Fibroblast of lung (primary cell): ENCODE results near the gene EEFSEC. TPM values are rescaled to one million over a fixed set of nuclear protein-coding genes. Genes with fewer than 3 reads are reported as not detected.

Experiments
- DNase-seq, 2 donors: peaks; one replicate each; pipeline versions ENCODE4 v3.0.0 to v3.0.0-alpha.2; 2010; ENCODE audit warnings: low read depth in 2 of 2
- H2AFZ ChIP-seq: 2 replicates; pipeline ENCODE4 v1.5.1; 2012; ENCODE audit warnings: low read length, control low read depth, inconsistent platforms
- H3K27ac ChIP-seq: 2 replicates; pipeline ENCODE4 v1.5.1; 2011; ENCODE audit warnings: low read length, control low read depth; ENCODE audit not compliant: insufficient read depth
- H3K27me3 ChIP-seq: 2 replicates; pipeline ENCODE4 v1.5.1; 2011; ENCODE audit warnings: mild to moderate bottlenecking, low read length; ENCODE audit not compliant: control insufficient read depth, insufficient read depth
- H3K36me3 ChIP-seq: 2 replicates; pipeline ENCODE4 v1.5.1; 2011; ENCODE audit warnings: low read length; ENCODE audit not compliant: control insufficient read depth, insufficient read depth
- H3K4me1 ChIP-seq: 2 replicates; pipeline ENCODE4 v1.5.1; 2011; ENCODE audit warnings: low read length; ENCODE audit not compliant: control insufficient read depth, insufficient read depth; ENCODE audit errors: extremely low read depth
- H3K4me2 ChIP-seq: 2 replicates; pipeline ENCODE4 v1.5.1; 2011; ENCODE audit warnings: low read length, control low read depth; ENCODE audit not compliant: insufficient read depth; ENCODE audit errors: extremely low read depth
- H3K4me3 ChIP-seq, 4 experiments: fragments of 200-600 bp in 1 of 4; sonication (generic) in 1 of 4; replicated peaks in 1 of 4; 2 replicates each; pipeline ENCODE4 v1.5.1; 2011 to 2016; ENCODE audit warnings: low read length in 4 of 4, low read depth in 3 of 4, mild to moderate bottlenecking in 3 of 4, control low read depth in 2 of 4, inconsistent platforms in 1 of 4, mixed read lengths in 1 of 4; ENCODE audit not compliant: insufficient read depth in 1 of 4; ENCODE audit errors: control extremely low read depth in 1 of 4
- H3K79me2 ChIP-seq: 2 replicates; pipeline ENCODE4 v1.5.1; 2012; ENCODE audit warnings: mild to moderate bottlenecking, low read length, inconsistent platforms; ENCODE audit not compliant: control insufficient read depth, insufficient read depth
- H3K9ac ChIP-seq: 2 replicates; pipeline ENCODE4 v1.5.1; 2011; ENCODE audit warnings: mild to moderate bottlenecking, low read length, control low read depth; ENCODE audit not compliant: insufficient read depth
- H3K9me3 ChIP-seq: 2 replicates; pipeline ENCODE4 v1.5.1; 2012; ENCODE audit warnings: low read depth, low read length; ENCODE audit not compliant: control insufficient read depth, insufficient read depth
- H4K20me1 ChIP-seq: 2 replicates; pipeline ENCODE4 v1.5.1; 2011; ENCODE audit warnings: low read length; ENCODE audit not compliant: control insufficient read depth, insufficient read depth; ENCODE audit errors: extremely low read depth
- EZH2 ChIP-seq: IDR thresholded peaks from 2 replicates; pipeline ENCODE4 v1.5.1; 2012; ENCODE audit warnings: low read length, control low read depth, mild to moderate bottlenecking; ENCODE audit errors: missing control alignments
- polyA plus RNA-seq, 2 donors: library from polyadenylated mRNA; depleted of rRNA in 1 of 2; stranded (reverse) in 1 of 2; unstranded in 1 of 2; fragments of >200 nt; gene quantifications; 2 replicates each; pipeline ENCODE4 v1.2.1, GENCODE V29; 2011 to 2012; ENCODE audit warnings: missing spikeins in 1 of 2
- total RNA-seq: library from RNA; depleted of rRNA; stranded (reverse); fragments of >200 nt; gene quantifications from 2 replicates; pipeline ENCODE4 v1.2.1, GENCODE V29; 2014
- TF ChIP-seq, protein P1 (sequence below), 2 donors: IDR thresholded peaks in 1 of 2; conservative IDR thresholded peaks in 1 of 2; 1 replicate in 1 of 2; 2 replicates in 1 of 2; pipeline ENCODE4 v1.5.1; 2011 to 2012; ENCODE audit warnings: low read length in 2 of 2, control low read depth in 1 of 2, inconsistent platforms in 1 of 2, low read depth in 1 of 2, mild to moderate bottlenecking in 1 of 2

EEFSEC gene
- total and polyA plus RNA-seq, 2 donors (not counting 1 experiment from before 2014, with no cell fraction given), result 2.6 to 5.0 TPM

DNA sequence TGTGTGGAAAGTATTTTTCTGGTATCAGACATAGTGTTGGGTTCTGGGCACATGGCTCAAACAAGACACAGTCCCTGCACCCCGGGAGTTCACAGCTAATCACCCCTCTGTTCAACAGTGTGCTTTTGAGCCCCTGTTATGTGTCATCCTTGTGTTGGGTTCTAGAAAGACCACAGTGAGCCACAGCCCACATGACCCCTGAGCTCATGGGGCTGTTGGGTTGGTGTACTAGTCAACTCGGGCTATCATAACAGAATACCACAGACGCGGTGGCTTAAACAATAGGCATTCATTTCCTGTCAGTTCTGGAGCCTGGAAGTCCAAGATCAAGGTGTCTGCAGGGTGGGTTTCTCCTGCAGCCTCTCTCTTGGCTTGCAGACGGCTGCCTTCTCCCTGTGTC is 213.4 kb downstream of the EEFSEC start:
- TF ChIP-seq EZH2, result no peak
- TF ChIP-seq, protein P1, sequence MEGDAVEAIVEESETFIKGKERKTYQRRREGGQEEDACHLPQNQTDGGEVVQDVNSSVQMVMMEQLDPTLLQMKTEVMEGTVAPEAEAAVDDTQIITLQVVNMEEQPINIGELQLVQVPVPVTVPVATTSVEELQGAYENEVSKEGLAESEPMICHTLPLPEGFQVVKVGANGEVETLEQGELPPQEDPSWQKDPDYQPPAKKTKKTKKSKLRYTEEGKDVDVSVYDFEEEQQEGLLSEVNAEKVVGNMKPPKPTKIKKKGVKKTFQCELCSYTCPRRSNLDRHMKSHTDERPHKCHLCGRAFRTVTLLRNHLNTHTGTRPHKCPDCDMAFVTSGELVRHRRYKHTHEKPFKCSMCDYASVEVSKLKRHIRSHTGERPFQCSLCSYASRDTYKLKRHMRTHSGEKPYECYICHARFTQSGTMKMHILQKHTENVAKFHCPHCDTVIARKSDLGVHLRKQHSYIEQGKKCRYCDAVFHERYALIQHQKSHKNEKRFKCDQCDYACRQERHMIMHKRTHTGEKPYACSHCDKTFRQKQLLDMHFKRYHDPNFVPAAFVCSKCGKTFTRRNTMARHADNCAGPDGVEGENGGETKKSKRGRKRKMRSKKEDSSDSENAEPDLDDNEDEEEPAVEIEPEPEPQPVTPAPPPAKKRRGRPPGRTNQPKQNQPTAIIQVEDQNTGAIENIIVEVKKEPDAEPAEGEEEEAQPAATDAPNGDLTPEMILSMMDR (conservative IDR thresholded peaks at IDR 0.05 in 1 of 2, IDR thresholded peaks at IDR 0.05 in 1 of 2; ENCODE audit: low read depth in 1 of 2, low read length in 2 of 2), result no peak
- Histone ChIP-seq H3K9ac (no peak overlapping the region), H3K27ac (no peak overlapping the region), H3K4me1 (no peaks in the 10 kb centered on the region), H4K20me1 (no peaks in the 10 kb centered on the region), H3K4me2 (no peak overlapping the region), H3K9me3 (no peaks in the 10 kb centered on the region), H3K27me3 (no peaks in the 10 kb centered on the region), H2AFZ (no peak overlapping the region), H3K79me2 (no peaks in the 10 kb centered on the region), H3K36me3 (no peaks in the 10 kb centered on the region), H3K4me3 (no peak overlapping the region)
- DNase-seq, result peak in 1 of 2 donors; percentile 17

DNA sequence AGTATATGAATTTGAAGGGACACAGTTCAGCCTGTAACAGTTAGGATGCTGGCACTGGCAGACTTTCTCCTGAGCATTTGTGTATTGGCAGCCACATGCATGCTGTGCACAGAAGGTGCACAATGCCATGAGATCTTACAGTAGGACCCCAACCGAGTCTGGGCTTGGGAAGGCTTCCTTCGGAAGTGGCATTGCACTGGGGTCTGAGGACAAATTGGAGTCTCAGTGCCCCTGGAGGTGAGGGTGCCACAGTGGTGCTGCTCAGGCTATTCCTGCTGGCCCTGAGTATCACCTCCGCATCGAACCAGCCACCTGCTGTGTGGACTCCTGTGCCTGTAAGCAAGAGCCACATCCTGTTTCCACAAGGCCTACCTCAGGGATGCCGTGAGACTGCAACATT is 213.9 kb downstream of the EEFSEC start:
- no peak for DNase-seq
- Histone ChIP-seq H2AFZ (no peak overlapping the region), H3K9ac (no peak overlapping the region), H3K79me2 (no peaks in the 10 kb centered on the region), H3K27me3 (no peaks in the 10 kb centered on the region), H3K4me2 (no peak overlapping the region), H3K9me3 (no peaks in the 10 kb centered on the region), H3K4me1 (no peaks in the 10 kb centered on the region), H3K27ac (no peak overlapping the region), H3K4me3 (no peak overlapping the region), H4K20me1 (no peaks in the 10 kb centered on the region), H3K36me3 (no peaks in the 10 kb centered on the region)
- TF ChIP-seq, protein P1 (conservative IDR thresholded peaks at IDR 0.05 in 1 of 2, IDR thresholded peaks at IDR 0.05 in 1 of 2; ENCODE audit: low read depth in 1 of 2, low read length in 2 of 2), result no peak
- TF ChIP-seq EZH2, result no peak

DNA sequence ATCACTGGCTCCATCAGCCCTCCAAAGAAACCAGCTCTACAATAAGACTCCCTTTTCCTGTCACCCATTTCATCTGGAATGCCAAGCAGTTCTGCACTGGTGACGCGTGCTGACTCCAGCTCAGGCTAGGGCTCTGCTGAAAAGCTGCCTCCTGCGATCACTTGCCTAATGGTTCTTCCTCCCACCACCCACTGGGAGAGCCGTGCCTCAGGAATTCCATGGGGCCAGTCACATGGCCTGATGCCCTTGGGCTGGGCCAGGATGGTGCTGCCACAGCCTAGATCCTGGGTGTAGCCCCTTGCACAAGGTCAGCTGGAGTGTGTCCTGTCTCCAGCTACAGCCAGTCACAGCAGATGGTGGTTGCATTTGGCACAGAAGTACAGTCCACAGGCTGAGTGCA is 214.5 kb downstream of the EEFSEC start:
- H3K4me3 ChIP-seq, result no peak overlapping the region
- no peaks in the 10 kb centered on the region for H3K9me3 ChIP-seq
- H3K27ac ChIP-seq, result no peak overlapping the region
- H3K9ac ChIP-seq, result no peak overlapping the region
- no peaks in the 10 kb centered on the region for H3K27me3 ChIP-seq
- no peaks in the 10 kb centered on the region for H4K20me1 ChIP-seq
- no peaks in the 10 kb centered on the region for H3K4me1 ChIP-seq
- DNase-seq, result peak in 1 of 2 donors; percentile 21
- H3K4me2 ChIP-seq, result no peak overlapping the region
- H2AFZ ChIP-seq, result no peak overlapping the region
- TF ChIP-seq, protein P1 (conservative IDR thresholded peaks at IDR 0.05 in 1 of 2, IDR thresholded peaks at IDR 0.05 in 1 of 2; ENCODE audit: low read depth in 1 of 2, low read length in 2 of 2), result no peak
- H3K36me3 ChIP-seq, result no peaks in the 10 kb centered on the region
- H3K79me2 ChIP-seq, result no peaks in the 10 kb centered on the region
